GM18505 (cell line): ENCODE data around the gene SLX4.

Source experiments
- ATAC-seq: cut with Tn5 transposase; IDR thresholded peaks from one replicate; pipeline ENCODE4 v1.9.1; 2021; ENCODE audit not compliant: unreplicated experiment
- POLR2A ChIP-seq: IDR thresholded peaks from 4 replicates; pipeline ENCODE4 v1.6.1; 2011; ENCODE audit warnings: borderline replicate concordance; ENCODE audit not compliant: insufficient read depth, insufficient read length; ENCODE audit errors: extremely low read depth

Gene SLX4

DNA sequence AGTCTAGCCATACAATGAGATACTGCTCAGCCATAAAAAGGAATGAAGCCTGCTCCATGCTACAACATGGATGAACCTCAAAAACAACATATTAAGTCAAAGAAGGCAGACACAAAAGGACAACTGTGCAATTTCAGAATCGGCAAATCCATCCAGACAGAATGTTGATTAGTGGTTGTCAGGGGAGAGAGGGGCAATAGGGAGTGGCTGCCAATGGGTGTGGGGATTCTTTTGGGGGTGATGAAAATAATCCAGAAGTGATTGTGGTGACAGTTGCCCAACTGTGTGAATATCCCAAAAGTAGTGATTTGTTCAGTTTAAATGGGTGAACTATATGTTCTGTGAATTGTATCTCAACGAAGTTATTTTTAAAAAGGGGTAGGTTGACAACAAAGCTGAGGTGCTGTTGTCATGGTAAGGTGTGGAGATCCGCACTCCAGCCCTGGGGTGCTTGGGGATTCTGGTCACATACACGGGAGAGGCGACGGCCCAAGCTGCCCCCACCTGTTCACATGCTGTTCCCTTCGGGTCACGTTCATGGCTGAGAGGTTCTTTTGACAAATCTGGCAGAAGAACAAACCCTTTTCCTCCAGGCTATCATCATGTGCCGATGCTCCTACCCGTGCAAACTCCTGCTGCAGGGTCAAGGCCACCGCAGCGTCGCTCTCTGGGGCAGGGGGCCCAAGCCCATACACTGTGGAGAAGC lies 9.6 kb downstream of the SLX4 start:
- ATAC-seq: no peak
- no peak for TF ChIP-seq POLR2A

DNA sequence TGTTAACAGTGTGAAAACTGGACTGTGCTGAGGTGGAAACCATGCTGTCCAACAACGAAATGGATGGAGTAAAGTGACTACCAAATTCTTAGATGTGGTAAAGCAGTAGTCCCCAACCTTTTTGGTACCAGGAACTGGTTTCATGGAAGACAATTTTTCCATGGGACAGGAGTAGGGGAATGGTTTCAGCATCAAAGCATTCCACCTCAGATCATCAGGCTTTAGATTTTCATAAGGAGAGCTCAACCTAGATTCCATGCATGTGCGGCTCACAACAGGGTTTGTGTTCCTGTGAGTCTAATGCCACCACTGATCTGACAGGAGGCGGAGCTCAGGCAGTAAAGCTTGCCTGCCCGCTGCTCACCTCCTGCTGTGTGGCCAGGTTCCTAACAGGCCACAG lies 11.5 kb downstream of the SLX4 start:
- no peak for TF ChIP-seq POLR2A
- ATAC-seq: no peak

DNA sequence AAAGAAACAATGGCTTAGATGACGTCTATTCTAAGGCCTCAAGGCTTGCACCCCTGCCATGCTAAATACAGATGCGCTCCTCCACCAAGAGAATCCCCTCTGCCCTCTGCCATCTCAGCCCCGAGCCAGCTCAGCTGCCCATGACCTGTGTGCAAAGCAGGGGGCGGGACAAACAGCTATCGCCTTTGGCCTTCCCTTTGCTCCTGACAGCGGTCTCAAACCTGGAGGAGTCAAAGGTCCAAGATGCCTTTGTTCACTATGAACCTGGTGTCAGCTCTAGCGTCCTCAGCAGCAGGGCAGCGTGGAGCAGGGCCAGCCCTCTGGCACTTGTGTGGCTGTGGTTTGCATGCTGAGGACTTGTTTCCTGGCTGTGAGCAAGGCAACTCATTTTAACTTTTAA lies 12.3 kb downstream of the SLX4 start:
- TF ChIP-seq POLR2A: no peak
- ATAC-seq: no peak

DNA sequence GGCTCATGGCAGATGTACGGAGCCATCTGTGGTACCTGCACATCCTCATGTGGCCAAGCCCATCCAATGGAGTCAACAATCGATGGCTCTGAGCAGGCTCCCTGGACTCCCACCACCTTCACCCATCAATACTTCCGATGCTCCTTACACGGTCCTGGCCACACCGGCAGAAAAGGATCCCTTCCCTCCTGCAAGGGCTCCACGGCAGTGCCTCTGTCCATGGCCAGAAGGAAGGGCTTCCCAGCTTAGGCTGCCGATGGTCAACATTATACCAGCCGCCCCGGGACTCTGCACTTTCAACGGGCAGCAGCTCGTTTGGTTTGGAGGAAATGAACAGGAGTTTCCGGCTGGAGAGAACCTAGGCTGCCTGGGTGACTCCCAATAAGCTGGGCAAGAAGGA lies 13.2 kb downstream of the SLX4 start:
- no peak for ATAC-seq
- no peak for TF ChIP-seq POLR2A

DNA sequence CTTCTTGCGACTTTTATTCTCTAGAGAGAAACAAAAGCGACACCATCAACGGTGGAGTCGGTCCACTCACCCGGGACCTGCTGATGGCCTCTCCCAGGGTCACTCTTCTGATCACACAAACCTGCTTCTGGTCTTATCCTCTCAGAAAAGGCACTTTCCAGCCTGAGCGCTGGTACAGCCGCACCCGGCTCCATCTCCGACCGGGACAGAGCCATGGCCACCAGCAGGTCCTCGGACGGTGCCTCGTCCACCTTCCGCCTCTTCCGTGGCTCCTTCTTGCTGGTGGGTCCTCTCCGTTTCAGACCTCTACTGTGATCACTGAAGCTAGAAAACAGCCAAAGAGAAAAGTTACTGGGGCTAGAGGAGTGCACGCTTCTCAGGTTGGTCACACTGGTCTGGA lies 13.7 kb downstream of the SLX4 start:
- no peak for TF ChIP-seq POLR2A
- no peak for ATAC-seq

DNA sequence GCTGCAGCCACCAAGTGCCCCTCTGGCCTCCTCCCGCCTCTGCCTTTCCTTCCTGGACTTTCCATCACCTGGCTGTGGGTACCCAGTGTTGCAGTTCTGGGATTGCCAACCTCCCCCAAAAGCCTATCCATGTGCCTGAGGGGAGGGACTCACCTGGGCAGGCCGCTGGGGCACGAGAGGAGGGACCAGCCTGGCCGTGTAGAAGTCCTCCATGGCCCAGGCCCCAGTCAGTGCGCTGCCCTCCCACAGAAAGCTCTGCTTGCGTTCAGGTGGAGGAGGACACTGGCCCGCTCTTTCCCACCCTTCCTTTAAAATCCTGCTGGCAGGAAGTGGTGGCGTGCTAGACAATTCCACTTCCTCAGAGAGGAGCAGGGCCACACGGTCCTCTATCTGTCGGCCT lies 14.2 kb downstream of the SLX4 start:
- no peak for ATAC-seq
- TF ChIP-seq POLR2A: no peak

DNA sequence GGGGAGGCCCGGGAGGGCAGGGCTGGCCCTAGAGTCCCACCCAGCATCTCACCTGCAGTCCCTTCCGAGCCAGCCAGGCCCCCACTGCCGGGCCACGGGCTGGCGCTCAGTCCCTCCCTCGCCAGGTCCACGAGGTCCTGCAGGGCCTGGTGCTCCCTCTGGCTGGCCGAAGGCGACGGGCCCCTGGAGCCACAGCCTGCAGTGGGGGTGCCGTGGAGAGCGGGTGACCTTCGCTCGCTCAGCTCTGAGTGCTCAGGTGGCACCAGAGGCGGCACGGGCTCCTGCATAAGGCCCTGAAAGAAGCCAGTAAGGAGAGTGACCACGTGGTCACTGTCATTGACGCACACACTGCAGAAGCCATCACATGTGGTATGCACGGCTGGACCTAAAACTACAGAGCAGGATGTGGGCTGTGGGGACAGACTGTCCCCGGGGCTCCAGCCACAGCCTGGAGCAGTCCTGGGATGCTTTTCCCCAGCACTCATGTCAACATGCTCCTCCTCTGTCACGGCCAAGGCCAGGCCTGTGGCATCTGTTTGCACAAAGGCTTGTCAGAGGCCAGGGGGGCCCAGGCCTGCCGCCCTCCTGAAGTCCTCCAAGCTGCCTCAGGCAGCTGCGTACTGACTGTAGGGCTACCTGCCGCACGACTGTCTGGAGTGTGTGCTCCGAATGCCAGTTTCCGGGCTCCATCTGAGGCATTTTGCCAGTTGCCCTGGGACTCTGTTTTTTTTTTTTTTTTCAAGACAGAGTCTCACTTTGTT lies 15.1 kb downstream of the SLX4 start:
- no peak for ATAC-seq
- no peak for TF ChIP-seq POLR2A

DNA sequence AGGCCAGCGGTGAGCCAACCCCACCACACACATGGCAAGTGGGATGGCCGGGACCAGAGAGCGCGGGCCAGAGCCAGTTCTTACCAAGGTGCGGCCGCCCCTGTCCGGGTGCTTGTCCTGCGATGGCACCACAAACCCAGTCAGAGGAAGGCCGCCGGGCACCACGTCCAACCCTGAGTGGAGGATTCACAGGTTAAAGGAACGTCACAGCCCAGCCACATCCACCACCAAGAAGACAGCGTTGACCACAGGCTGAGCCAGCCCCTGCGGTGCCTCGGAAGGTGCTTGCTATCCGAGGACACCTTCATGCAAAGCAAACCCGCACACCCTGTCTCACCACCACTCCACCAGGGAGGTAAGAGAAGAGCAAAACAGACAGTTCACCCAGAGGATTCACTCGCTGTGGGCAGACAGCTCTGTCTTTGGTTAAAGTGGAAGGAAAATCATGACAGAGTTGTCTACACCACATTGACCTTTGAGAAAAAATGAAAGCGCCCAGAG lies 15.8 kb downstream of the SLX4 start:
- no peak for ATAC-seq
- no peak for TF ChIP-seq POLR2A

DNA sequence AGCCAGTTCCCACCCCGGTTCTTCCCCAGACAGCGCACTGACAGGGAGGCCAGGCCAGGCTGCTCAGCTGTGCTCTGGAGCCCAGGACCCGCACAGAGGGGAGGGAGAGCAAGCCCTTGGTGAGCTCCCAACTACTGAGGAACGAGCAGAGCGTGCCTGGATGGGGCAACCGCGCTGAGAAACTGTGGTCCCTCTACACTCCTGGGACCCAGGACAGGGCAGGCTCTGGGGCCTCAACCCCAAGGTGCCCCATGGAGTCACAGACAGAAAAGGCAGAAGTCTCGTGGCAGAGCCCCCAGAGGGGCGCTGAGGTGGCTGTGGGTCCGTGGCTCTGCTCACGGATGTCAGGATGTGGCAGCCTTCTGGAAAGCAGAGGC lies 16.3 kb downstream of the SLX4 start:
- ATAC-seq: no peak
- no peak for TF ChIP-seq POLR2A

DNA sequence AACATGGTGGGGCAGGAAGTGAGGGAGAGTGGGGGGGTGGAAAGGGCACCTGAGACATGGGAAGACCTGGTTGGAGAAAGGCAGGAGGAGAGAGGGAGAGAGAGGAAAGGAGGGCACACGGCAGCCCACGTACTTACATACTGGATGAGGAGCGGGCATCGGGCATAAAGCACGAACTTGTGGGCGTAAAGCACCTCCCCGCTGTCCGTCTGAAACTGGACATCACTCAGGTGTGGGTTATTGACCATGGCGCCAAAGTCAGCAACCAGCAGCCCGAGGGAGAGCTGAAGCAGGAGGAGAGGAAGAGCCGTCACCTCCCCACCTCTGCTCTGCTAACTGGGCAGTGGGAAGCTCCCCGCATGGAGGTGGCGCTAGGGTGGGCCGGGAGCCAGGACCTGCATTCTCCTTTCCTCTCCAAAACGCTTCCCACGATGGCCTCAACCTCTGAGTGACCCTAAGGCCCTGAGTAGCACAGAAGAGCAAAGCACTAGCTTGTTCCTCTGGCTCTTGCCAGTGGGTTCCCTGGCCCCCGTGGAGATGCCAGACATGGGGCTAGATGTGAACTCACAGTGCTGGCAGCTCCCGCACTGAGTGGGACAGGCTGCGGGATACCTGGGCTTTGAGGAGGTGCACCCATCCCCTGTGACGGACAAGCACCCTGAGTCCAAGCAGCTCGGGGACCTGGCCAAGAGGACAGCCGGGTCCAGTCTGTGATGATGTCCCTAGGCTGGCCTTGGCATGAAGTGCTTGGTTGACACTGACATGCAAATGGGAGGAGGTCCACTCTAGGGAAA lies 16.9 kb downstream of the SLX4 start:
- ATAC-seq: no peak
- no peak for TF ChIP-seq POLR2A

DNA sequence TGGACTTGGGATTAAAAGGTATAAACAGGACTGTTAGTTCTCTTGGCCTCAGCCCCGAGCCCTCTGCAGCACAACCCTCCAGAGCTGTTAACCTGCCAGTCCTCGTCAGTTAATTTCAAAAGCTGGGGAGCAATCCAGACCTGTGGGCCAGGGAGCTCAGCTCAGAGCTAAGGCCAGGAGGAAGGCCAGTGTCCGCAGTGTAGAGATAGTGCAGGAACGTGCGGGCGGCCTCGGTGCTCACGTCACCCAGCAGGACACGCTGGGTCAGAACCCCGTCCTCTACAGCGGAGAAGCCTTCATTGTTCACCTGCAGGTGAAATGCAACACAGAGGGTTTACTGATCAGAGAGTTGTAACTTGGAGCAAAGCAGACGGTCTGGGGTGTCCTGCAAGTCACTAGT lies 18.8 kb downstream of the SLX4 start:
- no peak for ATAC-seq
- TF ChIP-seq POLR2A: no peak

DNA sequence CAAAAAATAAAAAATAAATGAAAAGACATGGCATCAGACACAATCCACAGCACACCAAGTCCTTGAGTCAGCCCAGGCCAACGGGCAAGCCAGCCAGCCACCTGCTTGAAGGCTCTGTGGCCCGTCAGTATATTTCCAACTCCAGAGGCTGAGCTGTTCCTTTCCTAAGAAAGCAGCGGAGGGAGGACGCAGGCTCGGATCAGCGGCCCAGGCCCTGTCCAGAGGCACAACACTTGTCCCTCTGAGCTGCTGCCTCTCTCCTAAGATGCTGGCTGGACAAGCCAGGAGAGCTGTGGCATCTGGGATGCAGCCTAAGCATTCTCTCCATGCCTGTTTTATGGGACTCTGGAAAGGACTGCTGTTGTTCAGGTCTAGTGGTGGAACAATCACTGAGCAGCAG lies 19.4 kb downstream of the SLX4 start:
- TF ChIP-seq POLR2A: no peak
- ATAC-seq: no peak

DNA sequence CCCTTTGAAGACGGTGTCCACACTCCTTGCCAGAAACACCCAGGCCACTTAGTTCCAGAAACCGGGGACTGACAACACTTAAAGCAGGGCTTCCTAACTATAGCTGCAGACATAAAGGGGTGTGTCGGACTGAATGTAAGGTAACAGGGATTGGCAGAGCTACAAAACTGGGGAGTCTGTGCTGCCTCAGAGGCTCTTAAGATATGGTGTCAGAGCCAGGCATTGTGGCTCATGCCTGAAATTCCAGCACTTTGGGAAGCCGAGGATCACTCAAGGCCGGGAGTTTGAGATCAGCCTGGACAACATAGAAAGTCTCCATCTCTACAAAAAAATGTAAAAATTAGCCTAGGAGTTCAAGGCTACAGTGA lies 20.0 kb downstream of the SLX4 start:
- ATAC-seq: no peak
- no peak for TF ChIP-seq POLR2A
